SH-SY5Y (cell line): Measurements from ENCODE around the gene STXBP6.

Experiments used
- GATA2 ChIP-seq: IDR thresholded peaks from 2 replicates; pipeline ENCODE4 v1.6.1; 2011; ENCODE audit warnings: mild to moderate bottlenecking, low read depth, low read length
- GATA3 ChIP-seq: IDR thresholded peaks from 2 replicates; pipeline ENCODE4 v1.6.1; 2011; ENCODE audit warnings: low read depth, mild to moderate bottlenecking, low read length, moderate library complexity

DNA sequence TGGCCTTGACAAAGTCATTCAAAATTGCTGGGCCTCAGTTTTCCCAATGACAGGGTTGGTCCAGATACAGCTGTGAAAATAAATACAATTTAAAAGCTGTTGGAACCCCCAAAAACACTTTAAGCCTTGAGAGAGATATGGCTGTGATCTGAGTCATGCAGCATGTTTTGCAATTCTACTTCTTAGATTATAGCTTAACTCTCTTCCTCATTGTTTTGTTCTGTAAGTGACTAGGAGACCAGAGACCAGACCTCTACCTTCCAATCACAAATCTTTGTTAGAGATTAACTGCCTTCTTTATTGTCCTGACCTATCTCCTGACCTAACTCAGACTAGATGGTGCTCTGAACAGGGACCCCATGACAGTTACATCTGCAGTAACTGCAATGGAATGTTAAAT, 198.1 kb downstream of the STXBP6 start:
- TF ChIP-seq GATA2 (no peak), GATA3 (no peak)
